Neural cell (in vitro differentiated cells): ENCODE results near the gene KATNAL1. TPM values are rescaled to one million over a fixed set of nuclear protein-coding genes. Genes with fewer than 3 reads are reported as not detected.

Experiments
- H2AFZ ChIP-seq: fragments of 200-600, 300-800 bp; sonication (generic), shearing (Covaris generic); 2 replicates; pipeline ENCODE4 v1.6.0; 2014; ENCODE audit warnings: low read depth, mild to moderate bottlenecking, antibody characterized with exemption, low read length, moderate library complexity
- H3F3A ChIP-seq: fragments of 200-600 bp; shearing (Covaris generic); 2 replicates; pipeline ENCODE4 v1.6.1; 2016; ENCODE audit warnings: mild to moderate bottlenecking, moderate library complexity, mixed read lengths, antibody characterized with exemption, low read length; ENCODE audit not compliant: insufficient read depth, poor library complexity, severe bottlenecking
- H3K27ac ChIP-seq: fragments of 200-600, 300-800 bp; sonication (generic), shearing (Covaris generic); 2 replicates; pipeline ENCODE4 v1.5.1; 2014; ENCODE audit warnings: mild to moderate bottlenecking, low read length, moderate library complexity
- H3K27me3 ChIP-seq: fragments of 300-800, 200-600 bp; sonication (generic), shearing (Covaris generic); 2 replicates; pipeline ENCODE4 v1.6.0; 2014; ENCODE audit warnings: mild to moderate bottlenecking, low read depth, low read length, moderate library complexity; ENCODE audit not compliant: insufficient read depth
- H3K36me3 ChIP-seq: fragments of 300-800, 200-600 bp; sonication (generic), shearing (Covaris generic); 2 replicates; pipeline ENCODE4 v1.5.1; 2014; ENCODE audit warnings: mild to moderate bottlenecking, antibody characterized with exemption, low read length, moderate library complexity; ENCODE audit not compliant: insufficient read depth
- H3K4me2 ChIP-seq: fragments of 300-800, 200-600 bp; sonication (generic), shearing (Covaris generic); 2 replicates; pipeline ENCODE4 v1.6.0; 2014; ENCODE audit warnings: mild to moderate bottlenecking, low read length
- H3K4me3 ChIP-seq: fragments of 300-800, 200-600 bp; sonication (generic), shearing (Covaris generic); 2 replicates; pipeline ENCODE4 v1.5.1; 2014; ENCODE audit warnings: mild to moderate bottlenecking, low read length, moderate library complexity
- H3K79me2 ChIP-seq: fragments of 200-600 bp; shearing (Covaris generic); replicated peaks from 2 replicates; pipeline ENCODE4 v1.6.0; 2014; ENCODE audit warnings: mild to moderate bottlenecking, low read length, moderate library complexity; ENCODE audit not compliant: insufficient read depth
- H3K9ac ChIP-seq: fragments of 300-800, 200-600 bp; sonication (generic), shearing (Covaris generic); 2 replicates; pipeline ENCODE4 v1.6.1; 2016; ENCODE audit warnings: mild to moderate bottlenecking, low read length, mixed read lengths
- H3K9me2 ChIP-seq: fragments of 200-600 bp; shearing (Covaris generic); 2 replicates; pipeline ENCODE4 v1.6.1; 2016; ENCODE audit warnings: mild to moderate bottlenecking, low read length, mixed read lengths; ENCODE audit not compliant: insufficient read depth
- H3K9me3 ChIP-seq: fragments of 200-600, 300-800 bp; sonication (generic), shearing (Covaris generic); 2 replicates; pipeline ENCODE4 v1.6.1; 2016; ENCODE audit warnings: mild to moderate bottlenecking, mixed run types, low read length, moderate library complexity, mixed read lengths
- H4K20me1 ChIP-seq: fragments of 200-600 bp; shearing (Covaris generic); 2 replicates; pipeline ENCODE4 v1.6.1; 2016; ENCODE audit warnings: mild to moderate bottlenecking, mixed run types; ENCODE audit not compliant: insufficient read depth
- CTCF ChIP-seq: fragments of 450-650 bp; IDR thresholded peaks from 2 replicates; pipeline ENCODE4 v1.5.1; 2014; ENCODE audit warnings: antibody characterized with exemption, mild to moderate bottlenecking, moderate library complexity; ENCODE audit not compliant: poor library complexity, severe bottlenecking
- EP300 ChIP-seq: fragments of 450-650 bp; conservative IDR thresholded peaks from 2 replicates; pipeline ENCODE4 v1.6.1; 2014; ENCODE audit warnings: antibody characterized with exemption, mild to moderate bottlenecking, moderate library complexity; ENCODE audit not compliant: poor library complexity, severe bottlenecking
- EZH2 ChIP-seq: fragments of 200-600, 300-800 bp; shearing (Covaris generic), sonication (generic); IDR thresholded peaks from 2 replicates; pipeline ENCODE4 v1.6.1; 2014; ENCODE audit warnings: antibody characterized with exemption, low read length, borderline replicate concordance, mild to moderate bottlenecking; ENCODE audit not compliant: insufficient read depth, poor library complexity, severe bottlenecking
- MXI1 ChIP-seq: fragments of 450-650 bp; conservative IDR thresholded peaks from 2 replicates; pipeline ENCODE4 v1.6.1; 2014; ENCODE audit warnings: antibody characterized with exemption, mild to moderate bottlenecking; ENCODE audit not compliant: poor library complexity, severe bottlenecking
- POLR2AphosphoS5 ChIP-seq: IDR thresholded peaks from 2 replicates; pipeline ENCODE4 v1.6.1; 2012
- RAD21 ChIP-seq: fragments of 450-650 bp; conservative IDR thresholded peaks from 2 replicates; pipeline ENCODE4 v1.6.1; 2014; ENCODE audit warnings: antibody characterized with exemption, mild to moderate bottlenecking, moderate library complexity
- REST ChIP-seq: IDR thresholded peaks from 2 replicates; pipeline ENCODE4 v1.6.1; 2012; ENCODE audit warnings: borderline replicate concordance
- SMC3 ChIP-seq: fragments of 450-650 bp; conservative IDR thresholded peaks from 2 replicates; pipeline ENCODE4 v1.6.1; 2014; ENCODE audit warnings: antibody characterized with exemption, mild to moderate bottlenecking, moderate library complexity; ENCODE audit not compliant: poor library complexity
- TAF1 ChIP-seq: IDR thresholded peaks from 2 replicates; pipeline ENCODE4 v1.6.1; 2012; ENCODE audit warnings: low read depth
- polyA plus RNA-seq: library from polyadenylated mRNA; depleted of rRNA; stranded (reverse); fragments of >200 nt; gene quantifications from 2 replicates; pipeline ENCODE4 v1.2.3, GENCODE V29; 2014

The KATNAL1 gene
- polyA plus RNA-seq, 1 donor from 2014 or later, result 24.9 TPM

GRCh38 chr13:30173303-30173610, 134.1 kb downstream of the KATNAL1 start:
- no peak overlapping the region for H3K27ac ChIP-seq
- no peaks in the 10 kb centered on the region for H3F3A ChIP-seq
- no peaks in the 10 kb centered on the region for H3K36me3 ChIP-seq
- no peaks in the 10 kb centered on the region for H4K20me1 ChIP-seq
- H3K27me3 ChIP-seq, result no peaks in the 10 kb centered on the region
- H3K9me2 ChIP-seq, result no peaks in the 10 kb centered on the region
- no peaks in the 10 kb centered on the region for H3K79me2 ChIP-seq
- H3K4me2 ChIP-seq, result no peak overlapping the region
- H2AFZ ChIP-seq, result no peak overlapping the region
- H3K9me3 ChIP-seq, result no peaks in the 10 kb centered on the region
- TF ChIP-seq POLR2AphosphoS5 (no peak), SMC3 (no peak), EP300 (no peak), REST (no peak), MXI1 (no peak), CTCF (no peak), RAD21 (no peak), TAF1 (no peak), EZH2 (no peak)
- H3K4me3 ChIP-seq, result no peak overlapping the region
- H3K9ac ChIP-seq, result no peak overlapping the region

GRCh38 chr13:30172593-30173302, 134.6 kb downstream of the KATNAL1 start:
- H2AFZ ChIP-seq, result no peak overlapping the region
- H3K9me2 ChIP-seq, result no peaks in the 10 kb centered on the region
- no peaks in the 10 kb centered on the region for H3K9me3 ChIP-seq
- no peaks in the 10 kb centered on the region for H3K27me3 ChIP-seq
- H3K9ac ChIP-seq, result no peak overlapping the region
- no peak overlapping the region for H3K4me3 ChIP-seq
- no peaks in the 10 kb centered on the region for H3F3A ChIP-seq
- H3K79me2 ChIP-seq, result no peaks in the 10 kb centered on the region
- no peak for TF ChIP-seq REST
- no peak overlapping the region for H3K4me2 ChIP-seq
- no peaks in the 10 kb centered on the region for H3K36me3 ChIP-seq
- H4K20me1 ChIP-seq, result no peaks in the 10 kb centered on the region
- no peak overlapping the region for H3K27ac ChIP-seq
